MV-4-11 (cell line): ENCODE data around the gene HRG.
"Not testable (repeated sequence)": the region's sequence is repeated elsewhere in the genome, so short reads cannot be mapped to it uniquely, and the experiment has no call there.

Source experiments
- DNase-seq: peaks from one replicate; lab custom pipeline; 2025; lab: John Stamatoyannopoulos, UW

HRG gene, protein sequence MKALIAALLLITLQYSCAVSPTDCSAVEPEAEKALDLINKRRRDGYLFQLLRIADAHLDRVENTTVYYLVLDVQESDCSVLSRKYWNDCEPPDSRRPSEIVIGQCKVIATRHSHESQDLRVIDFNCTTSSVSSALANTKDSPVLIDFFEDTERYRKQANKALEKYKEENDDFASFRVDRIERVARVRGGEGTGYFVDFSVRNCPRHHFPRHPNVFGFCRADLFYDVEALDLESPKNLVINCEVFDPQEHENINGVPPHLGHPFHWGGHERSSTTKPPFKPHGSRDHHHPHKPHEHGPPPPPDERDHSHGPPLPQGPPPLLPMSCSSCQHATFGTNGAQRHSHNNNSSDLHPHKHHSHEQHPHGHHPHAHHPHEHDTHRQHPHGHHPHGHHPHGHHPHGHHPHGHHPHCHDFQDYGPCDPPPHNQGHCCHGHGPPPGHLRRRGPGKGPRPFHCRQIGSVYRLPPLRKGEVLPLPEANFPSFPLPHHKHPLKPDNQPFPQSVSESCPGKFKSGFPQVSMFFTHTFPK

DNA sequence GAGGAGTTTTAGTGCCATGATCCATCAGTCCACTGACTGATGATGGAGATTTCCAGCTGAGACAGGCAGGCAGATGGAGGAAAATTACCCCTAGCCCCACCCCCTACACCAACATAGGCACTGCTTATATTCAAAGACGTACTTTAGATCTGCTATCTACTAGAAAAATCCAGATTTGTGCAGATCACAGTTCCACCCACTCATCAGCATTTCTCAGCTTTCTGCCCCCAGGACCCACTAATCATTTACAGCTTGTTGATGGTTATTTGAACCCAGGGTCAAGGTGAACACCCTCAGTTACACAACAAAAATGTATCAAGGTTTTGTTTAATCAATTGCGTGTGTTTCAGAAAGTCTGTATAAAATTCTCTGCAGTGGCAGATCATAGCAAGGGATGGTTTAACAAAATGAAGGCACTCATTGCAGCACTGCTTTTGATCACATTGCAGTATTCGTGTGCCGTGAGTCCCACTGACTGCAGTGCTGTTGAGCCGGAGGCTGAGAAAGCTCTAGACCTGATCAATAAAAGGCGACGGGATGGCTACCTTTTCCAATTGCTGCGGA is at the start of gene HRG:
Gene HRG (plus strand): TSS at position 390 of the 564 bp plus-strand sequence. CDS start 18 bp downstream, at position 408.
- no peak for DNase-seq

DNA sequence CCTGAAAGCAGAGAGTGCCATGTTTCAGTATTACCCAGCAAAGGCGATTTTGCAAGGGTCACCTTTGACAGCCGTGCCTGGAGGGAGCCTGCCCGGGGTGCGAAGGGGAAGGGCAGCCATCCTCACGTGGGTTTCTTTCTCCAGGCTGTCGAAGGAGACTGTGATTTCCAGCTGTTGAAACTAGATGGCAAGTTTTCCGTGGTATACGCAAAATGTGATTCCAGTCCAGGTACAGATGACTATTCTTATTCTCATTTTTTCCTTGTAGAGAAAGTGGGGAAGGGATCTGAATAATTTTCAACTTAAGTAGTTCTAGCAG is 49.6 kb upstream of the HRG start:
- no peak for DNase-seq

DNA sequence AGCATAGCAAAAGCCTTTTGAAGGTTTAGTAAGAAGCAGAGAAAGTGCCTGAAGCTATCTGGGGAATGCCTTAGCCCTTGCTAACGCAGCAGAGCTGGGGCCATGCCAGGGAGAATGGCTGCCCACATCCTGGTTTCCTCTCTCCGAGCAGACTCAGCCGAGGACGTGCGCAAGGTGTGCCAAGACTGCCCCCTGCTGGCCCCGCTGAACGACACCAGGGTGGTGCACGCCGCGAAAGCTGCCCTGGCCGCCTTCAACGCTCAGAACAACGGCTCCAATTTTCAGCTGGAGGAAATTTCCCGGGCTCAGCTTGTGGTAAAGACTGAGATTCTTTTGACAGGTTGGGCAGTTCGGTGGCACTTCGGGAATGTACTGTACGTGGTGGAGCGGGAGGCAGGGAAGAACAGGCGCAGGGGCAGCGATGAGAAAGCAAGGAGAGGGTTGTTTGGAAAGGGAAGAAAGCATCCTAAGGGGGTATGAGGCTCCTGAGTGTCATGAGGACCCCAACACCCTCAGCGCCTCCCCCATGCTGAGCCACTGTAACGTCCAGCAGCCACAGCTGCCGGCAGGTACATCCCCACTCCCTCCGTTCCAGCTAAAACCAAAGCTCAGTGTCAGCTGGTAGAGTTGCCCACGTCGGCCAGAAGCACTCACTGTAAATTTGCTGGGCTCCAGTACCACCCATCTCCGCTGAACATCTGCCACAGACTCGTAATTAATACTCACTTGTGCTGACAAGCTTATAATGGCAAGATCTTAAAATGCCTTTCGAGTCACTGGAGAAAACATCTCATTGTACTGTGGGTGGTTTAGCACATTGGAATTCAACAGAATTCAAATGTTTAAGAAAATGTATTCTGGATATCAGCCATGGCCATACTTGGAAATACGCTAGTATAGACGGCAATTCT is 48.5 kb upstream of the HRG start:
- DNase-seq: peak; percentile 77

DNA sequence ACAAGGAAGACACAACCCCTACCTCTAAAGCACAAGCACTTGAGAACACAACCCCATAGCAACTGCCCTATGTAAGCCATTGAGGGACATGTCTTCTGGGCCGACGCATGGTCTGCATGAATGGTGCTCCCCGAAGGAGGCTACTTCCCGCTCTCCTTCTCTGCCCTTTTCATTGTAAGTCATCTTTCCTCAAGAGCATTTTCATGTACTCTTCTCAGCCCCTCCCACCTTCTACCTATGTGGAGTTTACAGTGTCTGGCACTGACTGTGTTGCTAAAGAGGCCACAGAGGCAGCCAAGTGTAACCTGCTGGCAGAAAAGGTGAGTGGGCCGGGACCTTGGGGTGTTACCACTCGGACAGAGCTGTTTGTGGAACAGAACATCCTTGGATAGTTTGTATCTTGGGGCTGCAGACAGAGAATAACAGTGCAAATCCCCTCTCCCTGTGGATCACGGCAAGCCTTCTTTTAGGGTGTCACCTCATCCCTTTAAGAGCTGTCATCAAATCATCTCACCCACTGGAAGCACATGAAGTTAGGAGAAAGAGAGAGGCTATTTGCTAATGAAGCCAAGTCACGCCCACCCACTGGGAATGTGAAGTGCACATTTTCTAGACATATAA is 47.4 kb upstream of the HRG start:
- DNase-seq: no peak

DNA sequence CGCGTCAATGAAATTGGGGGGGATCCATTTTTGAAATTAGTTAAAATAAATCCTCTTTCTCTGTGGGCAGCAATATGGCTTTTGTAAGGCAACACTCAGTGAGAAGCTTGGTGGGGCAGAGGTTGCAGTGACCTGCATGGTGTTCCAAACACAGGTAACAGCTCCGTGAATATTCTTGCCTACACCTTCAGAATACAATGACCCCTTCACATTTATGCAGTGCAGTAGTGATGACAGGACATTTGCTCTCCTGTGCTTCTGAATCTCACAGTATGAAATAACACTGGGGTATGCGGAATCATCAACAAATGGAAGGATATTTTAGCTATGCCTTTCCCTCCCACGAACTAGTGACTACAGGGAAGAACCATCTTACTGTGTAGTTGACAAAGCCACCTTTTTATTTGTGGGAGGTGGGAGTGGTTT is 46.0 kb upstream of the HRG start:
- DNase-seq: no peak

DNA sequence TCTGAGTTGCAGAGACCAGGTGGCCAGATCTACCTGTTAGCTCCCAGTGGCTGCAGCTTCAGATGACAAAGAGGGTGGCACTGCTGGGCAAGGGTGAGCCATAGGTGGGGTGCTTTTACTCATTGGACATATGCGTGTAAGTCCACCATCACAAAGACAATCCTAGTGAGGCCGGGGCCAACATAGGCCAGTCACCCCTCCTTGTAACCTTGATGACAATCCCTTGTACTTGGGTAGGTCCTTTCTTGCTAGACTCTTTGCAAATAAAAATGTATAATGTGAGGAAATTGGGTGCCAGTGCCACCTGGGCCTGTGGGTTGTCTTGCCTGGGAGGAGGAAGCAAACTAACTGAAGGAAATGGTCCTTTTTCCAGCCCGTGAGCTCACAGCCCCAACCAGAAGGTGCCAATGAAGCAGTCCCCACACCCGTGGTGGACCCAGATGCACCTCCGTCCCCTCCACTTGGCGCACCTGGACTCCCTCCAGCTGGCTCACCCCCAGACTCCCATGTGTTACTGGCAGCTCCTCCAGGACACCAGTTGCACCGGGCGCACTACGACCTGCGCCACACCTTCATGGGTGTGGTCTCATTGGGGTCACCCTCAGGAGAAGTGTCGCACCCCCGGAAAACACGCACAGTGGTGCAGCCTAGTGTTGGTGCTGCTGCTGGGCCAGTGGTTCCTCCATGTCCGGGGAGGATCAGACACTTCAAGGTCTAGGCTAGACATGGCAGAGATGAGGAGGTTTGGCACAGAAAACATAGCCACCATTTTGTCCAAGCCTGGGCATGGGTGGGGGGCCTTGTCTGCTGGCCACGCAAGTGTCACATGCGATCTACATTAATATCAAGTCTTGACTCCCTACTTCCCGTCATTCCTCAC is 45.4 kb upstream of the HRG start:
- DNase-seq: no peak

DNA sequence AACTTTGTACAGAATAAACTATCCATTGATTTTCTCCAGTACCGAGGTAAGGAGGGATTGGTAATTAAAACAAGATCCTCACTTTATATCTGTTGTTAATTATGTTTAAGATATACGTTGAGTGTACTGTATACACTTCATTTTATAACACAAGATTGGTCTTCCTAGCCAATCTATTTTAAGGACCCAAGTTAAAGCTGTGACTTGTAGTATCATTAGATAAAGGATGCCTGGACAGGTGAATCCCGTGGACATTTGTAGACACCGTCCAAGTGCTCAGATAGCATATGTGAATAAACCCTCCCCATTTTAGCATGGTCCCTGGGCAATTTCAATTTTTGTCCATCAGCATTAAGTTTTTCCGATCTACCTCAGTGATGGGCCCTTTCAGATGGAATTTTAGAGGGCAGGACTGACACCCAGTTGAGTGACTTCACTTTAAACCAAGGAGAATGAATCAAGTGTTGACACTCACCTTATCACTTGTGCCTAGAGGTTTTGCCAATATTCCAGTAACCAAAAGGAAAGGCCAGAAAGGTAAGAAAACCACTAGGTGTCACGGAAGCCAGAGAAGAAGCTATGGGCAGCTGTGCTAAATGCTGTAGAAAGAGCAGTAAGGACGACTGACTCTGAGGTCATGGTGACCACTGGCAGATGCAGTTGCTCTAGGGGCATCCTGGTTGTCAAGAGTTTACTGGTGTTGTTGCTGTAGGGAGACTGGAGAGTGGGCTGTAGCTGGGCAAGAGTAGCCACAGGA is 43.7 kb upstream of the HRG start:
- no peak for DNase-seq

DNA sequence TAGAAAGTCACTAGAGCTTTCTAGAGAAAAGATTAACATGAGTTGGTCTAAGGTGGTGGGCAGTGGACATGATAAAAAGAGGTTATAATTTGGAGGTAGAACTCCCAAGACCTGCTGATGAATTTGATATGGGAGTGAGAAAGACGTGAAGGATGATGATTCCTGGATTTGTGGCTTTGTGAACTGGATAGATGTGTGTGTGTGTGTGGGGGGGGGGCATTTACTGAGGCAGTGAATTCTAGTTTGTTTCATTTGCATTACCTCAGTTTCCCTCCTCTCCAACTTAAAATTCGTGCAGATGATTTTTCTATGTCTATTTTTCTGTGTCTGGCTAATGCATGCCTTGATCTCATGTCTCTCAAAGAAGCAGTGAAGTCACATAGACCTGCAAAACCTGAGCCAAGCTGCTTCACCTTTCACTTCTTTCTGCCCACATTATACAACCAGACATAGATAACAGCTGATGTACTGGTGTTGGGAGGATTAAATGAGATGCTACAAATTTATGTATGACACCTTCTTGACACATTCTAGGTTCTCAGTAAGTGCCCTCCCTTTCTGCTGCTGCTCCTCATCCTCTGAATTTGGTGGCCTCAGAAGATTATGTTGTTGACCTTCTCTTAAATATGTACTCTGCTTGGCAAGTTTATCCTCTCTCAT is 43.0 kb upstream of the HRG start:
- no peak for DNase-seq

DNA sequence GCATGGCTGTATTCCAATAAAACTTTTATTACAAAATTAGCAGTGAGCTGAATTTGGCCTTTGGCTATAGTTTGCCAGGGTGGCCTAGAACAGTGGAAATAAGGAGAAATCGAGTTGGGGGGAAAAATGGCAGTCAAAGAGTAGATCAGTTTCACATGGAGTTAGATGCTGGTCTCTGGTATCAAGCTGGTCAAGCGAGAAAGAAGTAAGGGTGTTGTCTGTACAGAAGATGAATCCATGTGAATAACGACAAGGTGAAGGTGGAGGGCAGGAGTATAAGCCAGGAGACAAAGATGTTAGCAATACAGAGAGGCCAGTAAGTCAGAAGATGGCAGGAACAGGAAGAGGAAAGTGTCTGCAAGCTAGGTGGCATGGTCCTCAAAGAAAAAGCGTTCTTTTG is 41.2 kb upstream of the HRG start:
- DNase-seq: no peak

DNA sequence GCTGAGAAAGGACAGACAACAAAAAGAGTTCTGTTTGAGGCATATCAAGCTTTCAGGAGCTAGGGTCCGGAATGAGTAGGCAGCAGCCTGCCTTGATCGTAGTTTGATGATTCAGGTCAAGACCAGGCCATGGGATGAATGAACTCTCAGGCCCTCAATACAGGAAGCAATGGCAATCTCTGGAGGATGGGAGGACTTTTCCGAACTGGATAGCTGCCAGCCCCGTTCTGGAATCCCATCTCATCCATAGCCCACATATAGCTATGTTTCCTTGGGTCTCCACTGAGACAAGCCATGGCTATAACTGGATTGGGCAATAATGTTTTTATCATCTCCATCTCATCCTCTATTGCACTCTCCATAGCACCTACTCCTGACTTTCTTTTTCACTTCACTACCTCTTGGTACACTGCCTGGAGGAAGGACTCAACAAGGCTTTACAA is 40.2 kb upstream of the HRG start:
- DNase-seq: no peak

DNA sequence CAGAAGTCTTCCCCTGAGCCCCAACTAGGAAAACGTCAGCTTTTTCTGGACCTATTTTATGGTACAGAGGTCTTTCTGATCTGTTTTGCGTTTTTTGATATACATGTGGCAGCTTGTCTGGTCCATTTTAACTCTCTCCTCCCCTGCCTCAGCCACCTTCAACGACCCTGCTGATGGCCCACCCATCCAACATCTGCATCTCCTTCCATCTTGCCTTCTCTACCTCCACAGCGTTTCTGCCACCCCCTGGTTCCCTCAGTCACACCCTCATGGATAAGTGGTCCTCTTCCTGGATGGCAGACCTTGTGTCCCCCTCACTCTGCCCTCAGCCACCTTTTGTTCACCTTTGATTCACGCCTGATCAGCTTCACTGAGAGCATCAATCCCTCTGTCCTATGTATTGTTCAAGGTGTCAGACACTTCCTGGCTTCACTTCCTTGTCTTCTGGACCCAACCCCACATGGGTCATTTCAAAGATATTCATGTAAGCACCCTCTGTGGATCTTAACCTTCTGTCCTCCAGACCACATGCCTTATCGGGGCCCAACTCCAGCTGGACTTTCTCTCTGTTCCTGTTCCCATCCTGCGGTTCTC is 39.5 kb upstream of the HRG start:
- no peak for DNase-seq

DNA sequence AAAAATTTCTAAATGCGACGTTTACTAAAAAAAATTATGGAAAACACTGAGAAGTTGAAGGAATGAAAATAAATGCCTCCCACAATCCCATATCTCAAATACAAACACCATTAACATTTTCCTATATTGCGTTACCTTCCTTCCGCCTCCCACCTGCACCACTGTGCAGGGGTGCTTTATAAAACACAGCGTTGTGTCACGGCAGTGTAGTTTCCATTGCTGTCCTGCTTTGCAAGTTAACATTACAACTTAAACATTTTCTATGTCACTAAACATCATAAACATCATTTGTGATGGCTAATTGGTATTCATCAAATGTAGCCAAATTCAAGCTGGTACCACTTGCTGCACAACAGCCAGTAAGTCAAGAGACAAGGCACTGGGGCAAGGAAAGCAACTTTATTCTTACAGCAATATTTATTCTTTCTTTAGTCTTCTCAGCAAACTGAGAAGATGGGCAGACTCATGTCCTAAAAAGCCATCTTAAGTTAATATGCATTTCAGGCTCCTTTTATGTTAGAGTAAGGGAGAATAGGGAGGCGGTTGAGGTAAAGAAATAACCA is 37.9 kb upstream of the HRG start:
- no peak for DNase-seq

DNA sequence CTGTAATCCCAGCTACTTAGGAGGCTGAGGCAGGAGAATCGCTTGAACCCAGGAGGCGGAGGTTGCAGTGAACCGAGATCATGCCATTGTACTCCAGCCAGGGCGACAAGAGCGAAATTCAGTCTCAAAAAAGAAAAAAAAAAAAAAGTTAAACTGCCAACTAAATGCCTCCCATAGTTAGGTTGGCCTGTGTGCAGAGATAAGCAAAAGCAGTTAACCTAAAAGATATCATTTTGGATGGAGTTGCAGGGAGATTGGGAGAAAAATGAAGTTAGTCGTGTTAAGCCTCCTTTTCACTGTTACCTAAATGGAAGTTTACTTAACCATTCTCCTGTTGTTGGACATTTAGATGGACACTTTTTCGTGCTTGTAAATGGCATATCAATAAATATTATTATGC is 37.1 kb upstream of the HRG start:
- no peak for DNase-seq

DNA sequence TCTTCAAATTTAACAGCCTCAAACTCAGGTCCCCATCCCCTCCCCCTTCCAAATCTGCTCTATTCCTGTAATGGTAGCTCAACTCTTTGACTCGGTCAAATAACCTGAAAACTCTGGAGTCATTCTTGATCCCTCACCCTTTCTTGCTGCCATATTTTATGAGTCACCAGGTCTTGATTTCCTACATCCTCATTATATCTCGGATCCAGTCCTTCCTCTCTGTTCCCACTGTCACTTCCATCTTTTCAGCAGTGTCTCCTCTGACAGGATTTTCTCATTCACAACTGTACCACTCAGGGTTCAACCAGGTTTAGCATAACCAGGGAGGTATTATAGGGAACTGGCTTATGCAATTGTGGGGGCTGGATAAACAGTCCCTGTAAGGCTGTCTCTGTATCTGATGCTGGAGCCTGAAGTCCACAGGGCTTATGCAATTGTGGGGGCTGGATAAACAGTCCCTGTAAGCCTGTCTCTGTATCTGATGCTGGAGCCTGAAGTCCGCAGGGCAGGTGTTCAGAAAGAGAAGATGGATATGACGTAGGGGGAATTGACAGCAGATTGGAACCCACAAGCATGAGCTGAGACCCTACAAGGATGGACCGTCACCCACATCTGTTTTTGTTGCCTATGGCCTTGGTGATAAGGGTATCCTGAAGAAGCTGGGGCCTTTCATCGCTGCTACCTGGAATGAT is 34.7 kb upstream of the HRG start:
- DNase-seq: no peak

DNA sequence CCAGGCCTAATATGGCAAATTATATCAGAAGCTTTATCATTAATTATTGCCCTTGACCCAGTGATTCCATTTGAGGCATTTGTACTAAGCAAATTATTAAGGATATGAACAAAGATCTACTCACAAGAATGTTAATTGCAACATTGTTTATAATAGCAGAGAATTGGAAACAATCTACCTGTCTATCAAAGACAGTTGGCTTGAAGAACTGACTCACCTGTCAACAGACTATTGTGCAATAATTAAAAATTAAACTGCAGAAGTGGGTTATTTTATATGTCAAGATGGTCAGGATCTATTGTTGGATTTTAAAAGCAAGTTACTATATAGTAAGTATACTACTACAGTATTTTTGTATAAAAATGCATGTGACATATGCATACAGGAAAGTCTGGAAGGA is 32.3 kb upstream of the HRG start:
- DNase-seq: no peak

DNA sequence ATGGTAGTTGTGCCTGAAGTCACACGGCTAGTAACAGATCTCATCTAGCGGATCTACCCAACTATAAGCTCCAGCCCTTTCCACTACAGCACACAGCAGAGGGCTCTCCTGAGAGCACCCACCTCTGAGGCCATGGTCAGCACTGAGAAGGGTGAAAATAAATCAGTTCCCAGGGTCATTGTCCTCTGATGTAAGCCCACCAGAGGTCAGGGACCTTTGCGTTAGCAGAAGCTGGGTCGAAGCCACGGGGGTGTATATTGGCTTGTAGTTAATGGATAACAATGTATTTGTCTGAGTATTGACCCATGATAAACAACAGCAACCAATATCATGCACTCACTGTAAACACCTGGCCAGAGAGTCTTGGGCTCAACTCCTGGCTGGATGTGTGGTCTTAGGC is 31.6 kb upstream of the HRG start:
- not testable (repeated sequence) for DNase-seq

DNA sequence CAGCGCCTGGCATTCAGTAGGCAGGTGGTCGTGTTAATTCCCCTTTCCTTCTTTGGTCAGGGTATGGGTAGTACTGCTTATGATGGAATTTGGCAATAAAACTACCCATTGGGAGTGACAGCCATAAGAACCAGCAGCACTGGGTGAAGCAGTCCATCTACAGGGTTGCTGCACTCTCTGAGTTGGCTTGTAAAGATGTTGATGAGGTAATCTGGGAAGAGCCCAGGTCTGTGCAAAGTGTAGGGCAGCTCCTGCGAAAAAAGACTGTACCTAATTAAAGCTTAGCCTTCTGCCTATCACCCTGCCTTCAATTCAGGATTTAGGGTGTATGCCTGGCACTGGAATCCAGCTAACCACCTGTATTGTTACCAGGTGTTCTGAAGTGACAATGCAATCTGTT is 30.3 kb upstream of the HRG start:
- no peak for DNase-seq

DNA sequence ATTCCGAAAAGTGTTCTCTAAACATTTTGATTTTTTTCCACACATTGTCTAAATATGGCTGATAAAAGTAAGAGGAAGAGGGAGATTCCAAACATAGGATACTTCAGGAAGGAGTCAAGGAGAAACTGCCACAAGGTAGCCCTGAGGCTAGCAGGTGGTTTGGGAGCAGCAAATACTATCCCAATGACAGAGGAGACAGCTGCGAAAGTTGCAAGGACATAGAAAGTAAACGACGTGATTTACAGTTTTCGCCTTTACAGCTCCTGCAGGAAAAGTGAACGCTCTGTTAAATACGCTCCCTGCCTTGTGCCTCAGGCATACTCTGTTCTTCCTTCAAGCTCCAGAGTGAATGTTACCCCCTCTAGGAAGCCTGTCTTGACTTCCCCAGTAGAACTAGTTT is 29.3 kb upstream of the HRG start:
- DNase-seq: no peak

DNA sequence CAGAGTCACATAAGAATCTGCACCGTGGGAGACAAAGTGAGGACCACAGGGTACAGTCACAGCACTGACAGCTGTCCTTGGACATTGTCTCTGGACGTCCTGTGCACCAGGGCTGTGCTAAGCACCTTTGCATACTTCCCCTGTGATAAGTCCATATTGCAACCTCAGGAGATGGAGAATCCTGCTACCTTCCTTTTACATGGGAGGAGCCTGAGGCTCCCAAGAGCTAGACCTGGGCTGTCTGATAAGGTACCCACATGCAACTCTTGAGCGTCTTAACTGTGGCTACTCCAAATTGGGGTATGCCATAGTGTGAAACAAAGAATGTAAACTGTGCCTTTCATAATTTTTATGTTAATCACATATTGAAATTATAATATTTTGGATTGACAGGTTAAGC is 28.1 kb upstream of the HRG start:
- DNase-seq: no peak
